OCI-LY7 (cell line): ENCODE measurements around the gene SLC6A15. TPM values are rescaled to one million over a fixed set of nuclear protein-coding genes. Genes with fewer than 3 reads are reported as not detected.

ENCODE experiments used
- small RNA-seq: library from RNA; depleted of rRNA; stranded (forward); fragments of <200 nt; gene quantifications from one replicate; pipeline ENCODE3, GENCODE V24; 2014
- total RNA-seq, 2 experiments: library from RNA; depleted of rRNA in 1 of 2; stranded (reverse); fragments of >200 nt in 1 of 2; shearing (Covaris generic) in 1 of 2; gene quantifications; 2 replicates each; pipeline ENCODE4 v1.2.3, GENCODE V29; 2014 to 2022

Gene SLC6A15
- total RNA-seq, 2 experiments from 2014 or later: not detected

Small RNA genes lying within 50 kb of the gene (small RNA-seq; reads per million reads assigned to genes)
- gene AC128657.1: not detected

Other genes with a start within 250 kb of the SLC6A15 start
- gene TSPAN19, start 123.5 kb upstream of the SLC6A15 start, total RNA-seq (2014; rRNA removed; shearing (Covaris generic)): not detected in 2 replicates
- not detected in 2 replicates for gene TSPAN19, start 123.5 kb upstream of the SLC6A15 start, total RNA-seq (2022)
- not detected in 2 replicates for gene LRRIQ1, start 123.6 kb upstream of the SLC6A15 start, total RNA-seq (2014; rRNA removed; shearing (Covaris generic))
- gene LRRIQ1, start 123.6 kb upstream of the SLC6A15 start, total RNA-seq (2022): not detected in 2 replicates